HepG2 (cell line): Measurements from ENCODE around the gene PPIA. TPM values are rescaled to one million over a fixed set of nuclear protein-coding genes. Genes with fewer than 3 reads are reported as not detected.

Experiments
- AKAP8 ChIP-seq: sonication (generic); formaldehyde crosslinking; IDR thresholded peaks from 2 replicates; pipeline ENCODE4 v1.5.1; 2020; ENCODE audit warnings: mild to moderate bottlenecking, missing genetic modification reagents
- CBX5 ChIP-seq: sonication (generic); formaldehyde crosslinking; IDR thresholded peaks from 2 replicates; pipeline ENCODE4 v1.4.0; 2020; ENCODE audit warnings: missing genetic modification reagents, borderline replicate concordance
- EHMT2 ChIP-seq: fragments of 200-600 bp; sonication (generic); IDR thresholded peaks from 2 replicates; pipeline ENCODE4 v1.7.0; 2017; ENCODE audit warnings: antibody characterized with exemption, low read depth, low read length, borderline replicate concordance
- KMT2B ChIP-seq: IDR thresholded peaks from 2 replicates; pipeline ENCODE4 v1.6.1; 2016; ENCODE audit warnings: missing genetic modification reagents, missing compliant biosample characterization
- SIX4 ChIP-seq: sonication (generic); formaldehyde crosslinking; IDR thresholded peaks from 2 replicates; pipeline ENCODE4 v1.4.0; 2020; ENCODE audit warnings: missing genetic modification reagents
- SRSF1 ChIP-seq: fragments of 200-400 bp; formaldehyde crosslinking; optimal IDR thresholded peaks from 2 replicates; pipeline ENCODE3; 2017; ENCODE audit warnings: mild to moderate bottlenecking, low read depth, low read length, moderate library complexity
- ZNF101 ChIP-seq: sonication (generic); formaldehyde crosslinking; IDR thresholded peaks from 2 replicates; pipeline ENCODE4 v1.4.0; 2020; ENCODE audit warnings: mild to moderate bottlenecking, low read depth, missing genetic modification reagents, borderline replicate concordance
- ZNF563 ChIP-seq: sonication (generic); formaldehyde crosslinking; IDR thresholded peaks from 2 replicates; pipeline ENCODE4 v1.8.0; 2022; ENCODE audit warnings: mild to moderate bottlenecking, moderate library complexity, missing genetic modification reagents
- ZNF614 ChIP-seq: IDR thresholded peaks from 2 replicates; pipeline ENCODE4 v1.6.1; 2018; ENCODE audit warnings: missing biosample characterization, missing genetic modification reagents, inconsistent platforms, borderline replicate concordance
- ZNF616 ChIP-seq: sonication (generic); formaldehyde crosslinking; IDR thresholded peaks from 2 replicates; pipeline ENCODE4 v1.5.0; 2020; ENCODE audit warnings: low read depth, mild to moderate bottlenecking, missing genetic modification reagents
- ZNF652 ChIP-seq: IDR thresholded peaks from 2 replicates; pipeline ENCODE4 v1.6.1; 2016; ENCODE audit warnings: low read depth, borderline replicate concordance
- ZNF678 ChIP-seq: sonication (generic); formaldehyde crosslinking; IDR thresholded peaks from 2 replicates; pipeline ENCODE4 v1.4.0; 2020; ENCODE audit warnings: mild to moderate bottlenecking, missing genetic modification reagents
- ZNF747 ChIP-seq: sonication (generic); formaldehyde crosslinking; IDR thresholded peaks from 2 replicates; pipeline ENCODE4 v1.8.1; 2023; ENCODE audit warnings: missing genetic modification reagents, mild to moderate bottlenecking, borderline replicate concordance
- ZSCAN31 ChIP-seq: sonication (generic); formaldehyde crosslinking; IDR thresholded peaks from 2 replicates; pipeline ENCODE4 v1.5.0; 2020; ENCODE audit warnings: low read depth, mild to moderate bottlenecking, missing genetic modification reagents
- polyA plus RNA-seq, 8 experiments: library from polyadenylated mRNA; depleted of rRNA in 3 of 8; stranded (reverse) in 7 of 8; unstranded in 1 of 8; fragments of >200 nt; fragmentation: Illumina TruSeq in 4 of 8; extraction: Trizol in 4 of 8; gene quantifications; 2 replicates each; pipeline versions ENCODE4 v1.2.1 to v1.2.3, GENCODE V29; 2011 to 2016; ENCODE audit warnings: low read depth in 4 of 8, missing spikeins in 1 of 8, mixed read lengths in 1 of 8; ENCODE audit not compliant: insufficient read depth in 1 of 8
- total RNA-seq, 5 experiments: library from RNA; depleted of rRNA; stranded (reverse); fragments of >200 nt; fragmentation: Illumina TruSeq; extraction: Trizol; gene quantifications; 2 replicates each; pipeline ENCODE4 v1.2.3, GENCODE V29; 2016; ENCODE audit warnings: low read depth in 1 of 5
- TF ChIP-seq, protein P1 (sequence below): sonication (generic); formaldehyde crosslinking; IDR thresholded peaks from 2 replicates; pipeline ENCODE4 v1.4.0; 2020; ENCODE audit warnings: missing genetic modification reagents
- TF ChIP-seq, protein P2 (sequence below): IDR thresholded peaks from 2 replicates; pipeline ENCODE4 v1.6.1; 2016; ENCODE audit warnings: mild to moderate bottlenecking
- TF ChIP-seq, protein P3 (sequence below): sonication (generic); formaldehyde crosslinking; IDR thresholded peaks from 2 replicates; pipeline ENCODE4 v1.8.0; 2022; ENCODE audit warnings: low read depth, missing genetic modification reagents
- TF ChIP-seq, protein P4 (sequence below): sonication (generic); formaldehyde crosslinking; IDR thresholded peaks from 2 replicates; pipeline ENCODE4 v1.5.0; 2020; ENCODE audit warnings: missing genetic modification reagents
- TF ChIP-seq, protein P5 (sequence below): sonication (generic); formaldehyde crosslinking; IDR thresholded peaks from 2 replicates; pipeline ENCODE4 v1.5.0; 2020; ENCODE audit warnings: missing genetic modification reagents

Gene PPIA
- total and polyA plus RNA-seq, 2 of the 13 experiments (the other 11 are each of a cell fraction or from before 2014, with no cell fraction given): 2,268 to 3,010 TPM

DNA sequence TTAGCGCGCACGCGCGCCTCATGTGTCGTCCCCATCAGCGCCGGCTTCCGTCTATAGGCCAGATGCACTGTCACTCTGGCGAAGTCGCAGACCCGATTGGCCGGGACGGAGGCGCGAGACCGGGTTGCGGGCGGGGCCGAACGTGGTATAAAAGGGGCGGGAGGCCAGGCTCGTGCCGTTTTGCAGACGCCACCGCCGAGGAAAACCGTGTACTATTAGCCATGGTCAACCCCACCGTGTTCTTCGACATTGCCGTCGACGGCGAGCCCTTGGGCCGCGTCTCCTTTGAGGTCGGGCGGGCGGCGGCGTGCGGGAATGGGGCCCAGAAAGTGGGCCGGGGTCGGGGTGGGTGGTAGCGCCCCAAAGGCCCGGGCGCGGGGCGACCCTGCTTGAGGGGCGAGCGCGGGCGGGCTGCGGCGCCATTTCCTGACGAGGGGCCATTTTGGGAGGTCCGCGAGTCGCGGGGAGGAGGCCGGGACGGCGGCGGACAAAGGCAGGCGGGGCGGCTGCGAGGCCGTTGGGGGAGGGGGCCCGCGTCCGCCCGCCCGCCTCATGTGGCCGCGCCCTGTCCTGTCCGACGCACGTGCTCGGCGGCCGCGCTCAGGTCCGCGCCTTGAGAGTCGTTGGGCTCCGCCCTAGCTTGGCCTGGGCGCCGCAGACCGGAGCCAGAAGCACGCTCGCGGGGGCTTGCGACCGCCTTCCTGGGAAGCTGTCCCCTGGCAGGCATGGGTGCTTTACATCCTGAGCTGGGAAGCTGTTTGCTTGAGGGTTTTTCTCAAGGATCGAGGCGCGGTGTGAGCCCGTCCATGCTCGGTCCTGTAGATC is at the start of gene PPIA (continued):
- TF ChIP-seq, protein P1, sequence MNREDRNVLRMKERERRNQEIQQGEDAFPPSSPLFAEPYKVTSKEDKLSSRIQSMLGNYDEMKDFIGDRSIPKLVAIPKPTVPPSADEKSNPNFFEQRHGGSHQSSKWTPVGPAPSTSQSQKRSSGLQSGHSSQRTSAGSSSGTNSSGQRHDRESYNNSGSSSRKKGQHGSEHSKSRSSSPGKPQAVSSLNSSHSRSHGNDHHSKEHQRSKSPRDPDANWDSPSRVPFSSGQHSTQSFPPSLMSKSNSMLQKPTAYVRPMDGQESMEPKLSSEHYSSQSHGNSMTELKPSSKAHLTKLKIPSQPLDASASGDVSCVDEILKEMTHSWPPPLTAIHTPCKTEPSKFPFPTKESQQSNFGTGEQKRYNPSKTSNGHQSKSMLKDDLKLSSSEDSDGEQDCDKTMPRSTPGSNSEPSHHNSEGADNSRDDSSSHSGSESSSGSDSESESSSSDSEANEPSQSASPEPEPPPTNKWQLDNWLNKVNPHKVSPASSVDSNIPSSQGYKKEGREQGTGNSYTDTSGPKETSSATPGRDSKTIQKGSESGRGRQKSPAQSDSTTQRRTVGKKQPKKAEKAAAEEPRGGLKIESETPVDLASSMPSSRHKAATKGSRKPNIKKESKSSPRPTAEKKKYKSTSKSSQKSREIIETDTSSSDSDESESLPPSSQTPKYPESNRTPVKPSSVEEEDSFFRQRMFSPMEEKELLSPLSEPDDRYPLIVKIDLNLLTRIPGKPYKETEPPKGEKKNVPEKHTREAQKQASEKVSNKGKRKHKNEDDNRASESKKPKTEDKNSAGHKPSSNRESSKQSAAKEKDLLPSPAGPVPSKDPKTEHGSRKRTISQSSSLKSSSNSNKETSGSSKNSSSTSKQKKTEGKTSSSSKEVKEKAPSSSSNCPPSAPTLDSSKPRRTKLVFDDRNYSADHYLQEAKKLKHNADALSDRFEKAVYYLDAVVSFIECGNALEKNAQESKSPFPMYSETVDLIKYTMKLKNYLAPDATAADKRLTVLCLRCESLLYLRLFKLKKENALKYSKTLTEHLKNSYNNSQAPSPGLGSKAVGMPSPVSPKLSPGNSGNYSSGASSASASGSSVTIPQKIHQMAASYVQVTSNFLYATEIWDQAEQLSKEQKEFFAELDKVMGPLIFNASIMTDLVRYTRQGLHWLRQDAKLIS (CRISPR knock-in tag): 0 out of 2 replicates have a peak, but pooled peaks have one; percentile 57
- TF ChIP-seq, protein P2, sequence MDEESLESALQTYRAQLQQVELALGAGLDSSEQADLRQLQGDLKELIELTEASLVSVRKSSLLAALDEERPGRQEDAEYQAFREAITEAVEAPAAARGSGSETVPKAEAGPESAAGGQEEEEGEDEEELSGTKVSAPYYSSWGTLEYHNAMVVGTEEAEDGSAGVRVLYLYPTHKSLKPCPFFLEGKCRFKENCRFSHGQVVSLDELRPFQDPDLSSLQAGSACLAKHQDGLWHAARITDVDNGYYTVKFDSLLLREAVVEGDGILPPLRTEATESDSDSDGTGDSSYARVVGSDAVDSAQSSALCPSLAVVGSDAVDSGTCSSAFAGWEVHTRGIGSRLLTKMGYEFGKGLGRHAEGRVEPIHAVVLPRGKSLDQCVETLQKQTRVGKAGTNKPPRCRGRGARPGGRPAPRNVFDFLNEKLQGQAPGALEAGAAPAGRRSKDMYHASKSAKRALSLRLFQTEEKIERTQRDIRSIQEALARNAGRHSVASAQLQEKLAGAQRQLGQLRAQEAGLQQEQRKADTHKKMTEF (CRISPR knock-in tag): peak; percentile 66; the same call in 1 of the 2 replicates
- TF ChIP-seq AKAP8 (CRISPR knock-in tag): peak; percentile 63; the same call in 1 of the 2 replicates
- peak; percentile 39; the same call in 1 of the 2 replicates for TF ChIP-seq ZNF678 (CRISPR knock-in tag)
- no peak for TF ChIP-seq ZNF652 (CRISPR knock-in tag)
- TF ChIP-seq, protein P3, sequence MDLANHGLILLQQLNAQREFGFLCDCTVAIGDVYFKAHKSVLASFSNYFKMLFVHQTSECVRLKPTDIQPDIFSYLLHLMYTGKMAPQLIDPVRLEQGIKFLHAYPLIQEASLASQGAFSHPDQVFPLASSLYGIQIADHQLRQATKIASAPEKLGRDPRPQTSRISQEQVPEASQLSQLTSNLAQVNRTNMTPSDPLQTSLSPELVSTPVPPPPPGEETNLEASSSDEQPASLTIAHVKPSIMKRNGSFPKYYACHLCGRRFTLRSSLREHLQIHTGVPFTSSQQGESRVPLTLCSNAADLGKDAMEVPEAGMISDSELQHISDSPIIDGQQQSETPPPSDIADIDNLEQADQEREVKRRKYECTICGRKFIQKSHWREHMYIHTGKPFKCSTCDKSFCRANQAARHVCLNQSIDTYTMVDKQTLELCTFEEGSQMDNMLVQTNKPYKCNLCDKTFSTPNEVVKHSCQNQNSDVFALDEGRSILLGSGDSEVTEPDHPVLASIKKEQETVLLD: 0 out of 2 replicates have a peak, but pooled peaks have one; percentile 51
- TF ChIP-seq, protein P4, sequence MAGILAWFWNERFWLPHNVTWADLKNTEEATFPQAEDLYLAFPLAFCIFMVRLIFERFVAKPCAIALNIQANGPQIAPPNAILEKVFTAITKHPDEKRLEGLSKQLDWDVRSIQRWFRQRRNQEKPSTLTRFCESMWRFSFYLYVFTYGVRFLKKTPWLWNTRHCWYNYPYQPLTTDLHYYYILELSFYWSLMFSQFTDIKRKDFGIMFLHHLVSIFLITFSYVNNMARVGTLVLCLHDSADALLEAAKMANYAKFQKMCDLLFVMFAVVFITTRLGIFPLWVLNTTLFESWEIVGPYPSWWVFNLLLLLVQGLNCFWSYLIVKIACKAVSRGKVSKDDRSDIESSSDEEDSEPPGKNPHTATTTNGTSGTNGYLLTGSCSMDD (CRISPR knock-in tag): 0 out of 2 replicates have a peak, but pooled peaks have one; percentile 12
- TF ChIP-seq, protein P5, sequence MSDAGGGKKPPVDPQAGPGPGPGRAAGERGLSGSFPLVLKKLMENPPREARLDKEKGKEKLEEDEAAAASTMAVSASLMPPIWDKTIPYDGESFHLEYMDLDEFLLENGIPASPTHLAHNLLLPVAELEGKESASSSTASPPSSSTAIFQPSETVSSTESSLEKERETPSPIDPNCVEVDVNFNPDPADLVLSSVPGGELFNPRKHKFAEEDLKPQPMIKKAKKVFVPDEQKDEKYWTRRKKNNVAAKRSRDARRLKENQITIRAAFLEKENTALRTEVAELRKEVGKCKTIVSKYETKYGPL: peak; percentile 54
- TF ChIP-seq ZNF563: peak; percentile 59
- TF ChIP-seq SRSF1: peak; percentile 59
- 0 out of 2 replicates have a peak, but pooled peaks have one; percentile 12 for TF ChIP-seq ZNF614 (CRISPR knock-in tag)
- TF ChIP-seq ZNF101: peak; percentile 85; the same call in 1 of the 2 replicates
- TF ChIP-seq KMT2B (CRISPR knock-in tag): no peak; the same call in 1 of the 2 replicates
- 0 out of 2 replicates have a peak, but pooled peaks have one; percentile 7 for TF ChIP-seq ZNF747 (CRISPR knock-in tag)
- peak; percentile 80; the same call in 1 of the 2 replicates for TF ChIP-seq ZNF616 (CRISPR knock-in tag)
- no peak for TF ChIP-seq CBX5 (CRISPR knock-in tag)
- no peak; the same call in 1 of the 2 replicates for TF ChIP-seq SIX4 (CRISPR knock-in tag)
- no peak for TF ChIP-seq EHMT2
- TF ChIP-seq ZSCAN31 (CRISPR knock-in tag): peak; percentile 20; the same call in 1 of the 2 replicates
